ENCODE measurements around the gene CADPS.

CADPS gene

DNA sequence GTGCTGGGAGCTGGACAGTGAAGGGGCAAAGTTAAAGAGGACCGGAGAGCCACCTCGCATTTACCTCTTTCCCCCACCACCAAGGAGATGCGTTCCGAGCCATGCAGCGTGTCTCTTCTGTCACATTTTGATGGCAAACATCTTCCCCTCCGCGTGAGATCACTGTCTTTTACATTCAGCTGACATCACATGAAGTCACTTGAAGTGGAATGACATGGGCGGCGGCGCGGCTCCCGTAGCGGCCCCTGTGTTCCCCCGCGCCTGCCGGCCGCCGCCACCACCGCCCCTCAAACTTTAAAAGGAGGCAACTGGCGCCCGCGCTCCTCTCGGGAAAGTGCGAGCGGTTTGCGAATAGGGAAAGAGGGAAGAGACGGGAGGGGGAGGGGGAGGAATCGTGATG, 502.0 kb downstream of the CADPS start, which contains the start of gene FEZF2:
FEZF2 (minus strand) TSS at position 336 of the 400 bp plus-strand sequence. CDS start 682 bp downstream, outside the sequence.
- no peak within 1 kb of the TSS for H3K4me2 ChIP-seq (ENCODE audit: low read length)

DNA sequence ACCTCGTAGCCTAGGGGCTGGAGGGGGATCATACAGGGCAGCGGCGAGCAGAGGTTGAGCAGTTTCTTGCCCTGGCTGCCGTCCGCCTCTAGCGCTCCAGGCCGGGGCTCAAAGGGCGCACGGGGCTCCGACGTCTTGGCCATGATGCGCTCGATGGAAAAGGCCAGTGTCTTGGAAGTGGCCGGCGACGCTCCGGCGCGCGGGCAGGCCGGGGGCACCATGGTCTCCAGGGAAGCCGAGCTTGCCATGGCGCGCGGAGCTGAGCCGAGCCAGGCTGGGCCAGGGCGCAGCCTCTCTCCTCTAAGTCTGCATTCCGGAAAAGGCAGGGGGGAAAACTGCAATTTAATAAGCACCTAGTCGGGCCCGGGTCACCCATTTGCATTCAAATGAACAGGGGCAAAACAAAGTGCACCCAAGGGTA, 502.6 kb downstream of the CADPS start:
- H3K9me3 ChIP-seq (ENCODE audit: low read length), result no peaks in the 10 kb centered on the region
- H3K27ac ChIP-seq (ENCODE audit: low read depth, low read length, poor library complexity, severe bottlenecking), result no peak overlapping the region
- H3K4me3 ChIP-seq (ENCODE audit: low read depth, low read length, poor library complexity, severe bottlenecking), result no peak overlapping the region
- H3K36me3 ChIP-seq (ENCODE audit: insufficient read depth, low read length), result no peaks in the 10 kb centered on the region
- H2AFZ ChIP-seq (ENCODE audit: low read length), result no peak overlapping the region
- H3K9me2 ChIP-seq (ENCODE audit: low read depth, low read length), result no peaks in the 10 kb centered on the region
- H3K4me1 ChIP-seq (ENCODE audit: insufficient read depth, low read length, severe bottlenecking), result no peaks in the 10 kb centered on the region
- H3F3A ChIP-seq (ENCODE audit: insufficient read depth, low read length), result no peaks in the 10 kb centered on the region
- no peak overlapping the region for H3K4me2 ChIP-seq (ENCODE audit: low read length)
- H4K20me1 ChIP-seq (ENCODE audit: insufficient read depth, low read length), result no peaks in the 10 kb centered on the region
- no peaks in the 10 kb centered on the region for H3K79me2 ChIP-seq (ENCODE audit: insufficient read depth, low read length)
- no peaks in the 10 kb centered on the region for H3K27me3 ChIP-seq (ENCODE audit: insufficient read depth, low read length)
- TF ChIP-seq, protein P1, sequence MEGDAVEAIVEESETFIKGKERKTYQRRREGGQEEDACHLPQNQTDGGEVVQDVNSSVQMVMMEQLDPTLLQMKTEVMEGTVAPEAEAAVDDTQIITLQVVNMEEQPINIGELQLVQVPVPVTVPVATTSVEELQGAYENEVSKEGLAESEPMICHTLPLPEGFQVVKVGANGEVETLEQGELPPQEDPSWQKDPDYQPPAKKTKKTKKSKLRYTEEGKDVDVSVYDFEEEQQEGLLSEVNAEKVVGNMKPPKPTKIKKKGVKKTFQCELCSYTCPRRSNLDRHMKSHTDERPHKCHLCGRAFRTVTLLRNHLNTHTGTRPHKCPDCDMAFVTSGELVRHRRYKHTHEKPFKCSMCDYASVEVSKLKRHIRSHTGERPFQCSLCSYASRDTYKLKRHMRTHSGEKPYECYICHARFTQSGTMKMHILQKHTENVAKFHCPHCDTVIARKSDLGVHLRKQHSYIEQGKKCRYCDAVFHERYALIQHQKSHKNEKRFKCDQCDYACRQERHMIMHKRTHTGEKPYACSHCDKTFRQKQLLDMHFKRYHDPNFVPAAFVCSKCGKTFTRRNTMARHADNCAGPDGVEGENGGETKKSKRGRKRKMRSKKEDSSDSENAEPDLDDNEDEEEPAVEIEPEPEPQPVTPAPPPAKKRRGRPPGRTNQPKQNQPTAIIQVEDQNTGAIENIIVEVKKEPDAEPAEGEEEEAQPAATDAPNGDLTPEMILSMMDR (IDR thresholded peaks at IDR 0.05; ENCODE audit: low read length), result no peak
- no peak for TF ChIP-seq EZH2 (IDR thresholded peaks at IDR 0.05; ENCODE audit: borderline replicate concordance, low read length)
- H3K9ac ChIP-seq (ENCODE audit: low read length), result no peak overlapping the region

More for the DNA sequence above, 502.0 kb downstream of the CADPS start, which contains the start of gene FEZF2:
- no peaks in the 10 kb centered on the region for H3K79me2 ChIP-seq (ENCODE audit: insufficient read depth, low read length)
- no peak within 1 kb of the TSS for H3K4me3 ChIP-seq (ENCODE audit: low read depth, low read length, poor library complexity, severe bottlenecking)
- no peak within 1 kb of the TSS for H3K27ac ChIP-seq (ENCODE audit: low read depth, low read length, poor library complexity, severe bottlenecking)
- H3K36me3 ChIP-seq (ENCODE audit: insufficient read depth, low read length), result no peaks in the 10 kb centered on the region
- no peaks in the 10 kb centered on the region for H3K9me2 ChIP-seq (ENCODE audit: low read depth, low read length)
- H3K9me3 ChIP-seq (ENCODE audit: low read length), result no peaks in the 10 kb centered on the region
- H4K20me1 ChIP-seq (ENCODE audit: insufficient read depth, low read length), result no peaks in the 10 kb centered on the region
- no peak for TF ChIP-seq EZH2 (IDR thresholded peaks at IDR 0.05; ENCODE audit: borderline replicate concordance, low read length)
- TF ChIP-seq, protein P1 (IDR thresholded peaks at IDR 0.05; ENCODE audit: low read length), result no peak
- H3K27me3 ChIP-seq (ENCODE audit: insufficient read depth, low read length), result no peaks in the 10 kb centered on the region
- no peaks in the 10 kb centered on the region for H3K4me1 ChIP-seq (ENCODE audit: insufficient read depth, low read length, severe bottlenecking)
- H3F3A ChIP-seq (ENCODE audit: insufficient read depth, low read length), result no peaks in the 10 kb centered on the region
- no peak within 1 kb of the TSS for H2AFZ ChIP-seq (ENCODE audit: low read length)
- no peak within 1 kb of the TSS for H3K9ac ChIP-seq (ENCODE audit: low read length)

DNA sequence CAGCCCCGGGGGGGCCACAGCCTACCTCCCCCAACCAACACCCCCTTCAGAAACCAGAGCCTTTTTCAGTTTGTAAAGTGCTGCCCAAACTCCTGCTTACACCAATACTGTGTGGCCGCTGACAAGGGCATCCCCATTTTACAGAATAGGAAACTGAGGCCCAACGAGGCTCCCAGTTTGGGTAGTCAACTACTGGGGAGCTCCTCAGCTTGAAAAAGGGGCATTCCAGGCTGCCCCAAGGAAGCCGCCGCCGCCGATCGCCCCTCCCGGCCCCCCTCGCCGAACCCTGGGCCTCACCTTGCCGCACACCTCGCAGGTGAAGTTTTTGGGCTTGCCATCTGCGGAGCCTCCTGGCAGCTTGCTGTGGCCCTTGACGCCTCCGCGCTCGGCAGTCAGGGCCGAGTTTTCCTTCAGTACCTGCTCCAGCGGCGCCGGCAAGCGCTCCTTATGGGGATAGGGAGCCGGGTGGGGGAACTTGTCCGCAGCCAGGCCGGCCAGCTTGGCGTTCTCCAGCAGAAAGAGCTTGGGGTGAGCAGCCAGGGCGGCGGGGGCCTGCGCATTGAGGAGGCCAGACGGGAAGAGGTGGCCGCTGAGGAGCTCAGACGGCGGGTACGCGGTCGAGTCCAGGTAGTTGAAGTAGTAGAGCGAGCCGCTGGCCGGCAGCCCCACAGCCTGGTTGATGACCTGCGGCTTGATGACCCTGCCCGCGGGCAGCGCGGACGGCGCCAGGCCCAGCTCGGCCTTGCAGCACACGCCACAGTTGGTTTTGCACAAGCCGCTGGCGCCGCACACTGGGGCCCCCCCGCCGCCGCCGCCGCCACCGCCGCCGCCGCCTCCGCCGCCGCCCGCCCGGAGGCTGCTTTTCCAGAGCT, 503.3 kb downstream of the CADPS start:
- H3K36me3 ChIP-seq (ENCODE audit: insufficient read depth, low read length), result no peaks in the 10 kb centered on the region
- no peak overlapping the region for H3K27ac ChIP-seq (ENCODE audit: low read depth, low read length, poor library complexity, severe bottlenecking)
- H2AFZ ChIP-seq (ENCODE audit: low read length), result no peak overlapping the region
- H3K9me2 ChIP-seq (ENCODE audit: low read depth, low read length), result no peaks in the 10 kb centered on the region
- no peaks in the 10 kb centered on the region for H3K4me1 ChIP-seq (ENCODE audit: insufficient read depth, low read length, severe bottlenecking)
- no peaks in the 10 kb centered on the region for H4K20me1 ChIP-seq (ENCODE audit: insufficient read depth, low read length)
- H3K9me3 ChIP-seq (ENCODE audit: low read length), result no peaks in the 10 kb centered on the region
- H3K4me3 ChIP-seq (ENCODE audit: low read depth, low read length, poor library complexity, severe bottlenecking), result no peak overlapping the region
- TF ChIP-seq EZH2 (IDR thresholded peaks at IDR 0.05; ENCODE audit: borderline replicate concordance, low read length), result no peak
- TF ChIP-seq, protein P1 (IDR thresholded peaks at IDR 0.05; ENCODE audit: low read length), result no peak
- no peak overlapping the region for H3K9ac ChIP-seq (ENCODE audit: low read length)
- H3F3A ChIP-seq (ENCODE audit: insufficient read depth, low read length), result no peaks in the 10 kb centered on the region
- H3K79me2 ChIP-seq (ENCODE audit: insufficient read depth, low read length), result no peaks in the 10 kb centered on the region
- no peak overlapping the region for H3K4me2 ChIP-seq (ENCODE audit: low read length)
- no peaks in the 10 kb centered on the region for H3K27me3 ChIP-seq (ENCODE audit: insufficient read depth, low read length)

Measured in OCI-LY1 (cell line).